Spleen (tissue), 11 donors: ENCODE results near the gene BFSP1. TPM values are rescaled to one million over a fixed set of nuclear protein-coding genes. Genes with fewer than 3 reads are reported as not detected.

ENCODE experiments used
- DNase-seq: peaks from one replicate; pipeline ENCODE4 v3.0.0-alpha.2; 2020
- H3K27ac ChIP-seq, 8 donors: fragments of 200-600 bp; sonication (generic) in 7 of 8; 1 replicate in 4 of 8; 2 replicates in 4 of 8; pipeline versions ENCODE4 v1.5.0 to v1.8.0; 2016 to 2021; ENCODE audit warnings: inconsistent platforms in 4 of 8, mild to moderate bottlenecking in 4 of 8, moderate library complexity in 1 of 8
- H3K27me3 ChIP-seq, 7 donors: fragments of 200-600 bp; sonication (generic) in 6 of 7; replicated peaks in 1 of 7; 1 replicate in 4 of 7; 2 replicates in 3 of 7; pipeline versions ENCODE4 v1.5.0 to v1.8.0; 2016 to 2021; ENCODE audit warnings: inconsistent platforms in 3 of 7, mild to moderate bottlenecking in 1 of 7
- H3K36me3 ChIP-seq, 6 donors: fragments of 200-600 bp; sonication (generic) in 5 of 6; 1 replicate in 4 of 6; 2 replicates in 2 of 6; pipeline versions ENCODE4 v1.5.0 to v1.8.0; 2016 to 2021; ENCODE audit warnings: inconsistent platforms in 2 of 6
- H3K4me1 ChIP-seq, 6 donors: fragments of 200-600 bp; sonication (generic) in 5 of 6; 1 replicate in 3 of 6; 2 replicates in 3 of 6; pipeline versions ENCODE4 v1.5.0 to v1.8.0; 2016 to 2021; ENCODE audit warnings: inconsistent platforms in 3 of 6
- H3K4me3 ChIP-seq, 8 donors: fragments of 200-600 bp; sonication (generic) in 7 of 8; 1 replicate in 4 of 8; 2 replicates in 4 of 8; pipeline versions ENCODE4 v1.5.0 to v1.8.0; 2016 to 2021; ENCODE audit warnings: inconsistent platforms in 4 of 8, mild to moderate bottlenecking in 4 of 8, moderate library complexity in 2 of 8
- H3K9me3 ChIP-seq, 8 donors: fragments of 200-600 bp; sonication (generic) in 7 of 8; 1 replicate in 4 of 8; 2 replicates in 4 of 8; pipeline versions ENCODE4 v1.5.0 to v1.8.0; 2016 to 2021; ENCODE audit warnings: inconsistent platforms in 4 of 8
- POLR2A ChIP-seq, 3 donors: fragments of 450-650 bp; IDR thresholded peaks; one replicate each; pipeline ENCODE4 v1.5.1; 2017; ENCODE audit warnings: antibody characterized with exemption in 3 of 3, mild to moderate bottlenecking in 1 of 3
- POLR2AphosphoS5 ChIP-seq, 3 donors: sonication (generic); formaldehyde crosslinking; IDR thresholded peaks; one replicate each; pipeline ENCODE4 v1.5.1; 2017; ENCODE audit warnings: antibody characterized with exemption in 3 of 3
- WGBS, 5 donors: extraction: QIAGEN DNeasy Blood & Tissue Kit in 3 of 5; methylation state at CpG; one replicate each; pipeline versions ENCODE4 v1.1.5 to v1.1.7; 2013 to 2018; 5-methylcytosine and 5-hydroxymethylcytosine counted together
- intact Hi-C: fragments of 100-400 bp; cut with DNase I; formaldehyde crosslinking; loops from one replicate; pipeline ENCODE4 v1.15.0; 2023; ENCODE audit warnings: low total_unique reads
- polyA plus RNA-seq, 3 donors: library from polyadenylated mRNA; stranded (reverse); fragments of 200-250 nt; gene quantifications; one replicate each; pipeline ENCODE4 v1.2.1, GENCODE V29; 2013
- total RNA-seq, 7 donors: library from RNA; depleted of rRNA in 3 of 7; stranded (reverse); fragments of >200 nt in 3 of 7; fragmentation: NEBNext Ultra II Directional in 4 of 7; extraction: Animal tissue kit (Norgen Biotek cat#: 25700) in 4 of 7; gene quantifications; one replicate each; pipeline versions ENCODE4 v1.1.0 to v1.2.1, GENCODE V29; 2016 to 2021
- TF ChIP-seq, protein P1 (sequence below), 11 experiments: fragments of 200-600 bp in 7 of 11; fragments of 450-650 bp in 4 of 11; sonication (generic) in 4 of 11; IDR thresholded peaks in 8 of 11; conservative IDR thresholded peaks in 3 of 11; 1 replicate in 7 of 11; 2 replicates in 4 of 11; pipeline versions ENCODE4 v1.4.0 to v1.8.0; 2016 to 2021; ENCODE audit warnings: antibody characterized with exemption in 11 of 11, inconsistent platforms in 4 of 11, mild to moderate bottlenecking in 1 of 11
- donor health status: healthy with polysubstance abuse.
- donor health status: DM: no; HTN: no; CAD: no; lungs with moderate emphysema.
- donor health status: DM: no; HTN: no; CAD: no.
- donor health status: Bipolar disorder and iron deficiency.
- donor health status: healthy.
- donor health status: DM: no; HTN: no; CAD: no.
- donor health status: DM: yes; HTN: yes; CAD: no.

Gene BFSP1
- total and polyA plus RNA-seq, 10 donors = 0.13 to 0.86 (median 0.41) TPM

DNA sequence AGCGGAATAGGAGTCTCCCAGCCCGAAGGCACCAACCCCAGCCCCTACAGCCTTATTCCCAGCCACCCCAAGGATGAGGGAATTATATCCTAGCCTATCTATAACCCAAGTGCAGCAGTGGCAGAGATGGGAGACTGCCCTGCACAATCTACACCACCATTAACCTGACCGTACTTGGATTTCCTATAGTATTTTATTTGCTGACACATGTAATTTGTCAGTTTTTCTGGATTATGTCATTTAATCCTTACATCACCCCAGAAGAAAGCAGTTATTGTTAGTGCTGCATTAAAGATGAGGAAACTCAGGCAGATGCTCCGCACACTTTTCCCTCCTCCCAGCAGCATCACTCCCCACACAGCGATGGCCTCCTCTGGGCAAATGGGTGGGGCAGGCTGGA is 6.0 kb downstream of the BFSP1 start:
- no peak for DNase-seq
- Histone ChIP-seq H3K4me3 (no peak overlapping the region), H3K27ac (no peak overlapping the region), H3K4me1 (peaks cover 0 to 10% (median 0%) of the 10 kb centered on the region in 6 donors), H3K36me3 (no peaks in the 10 kb centered on the region), H3K27me3 (peaks cover 0 to 7% (median 0%) of the 10 kb centered on the region in 7 donors), H3K9me3 (no peaks in the 10 kb centered on the region)
- TF ChIP-seq, protein P1, sequence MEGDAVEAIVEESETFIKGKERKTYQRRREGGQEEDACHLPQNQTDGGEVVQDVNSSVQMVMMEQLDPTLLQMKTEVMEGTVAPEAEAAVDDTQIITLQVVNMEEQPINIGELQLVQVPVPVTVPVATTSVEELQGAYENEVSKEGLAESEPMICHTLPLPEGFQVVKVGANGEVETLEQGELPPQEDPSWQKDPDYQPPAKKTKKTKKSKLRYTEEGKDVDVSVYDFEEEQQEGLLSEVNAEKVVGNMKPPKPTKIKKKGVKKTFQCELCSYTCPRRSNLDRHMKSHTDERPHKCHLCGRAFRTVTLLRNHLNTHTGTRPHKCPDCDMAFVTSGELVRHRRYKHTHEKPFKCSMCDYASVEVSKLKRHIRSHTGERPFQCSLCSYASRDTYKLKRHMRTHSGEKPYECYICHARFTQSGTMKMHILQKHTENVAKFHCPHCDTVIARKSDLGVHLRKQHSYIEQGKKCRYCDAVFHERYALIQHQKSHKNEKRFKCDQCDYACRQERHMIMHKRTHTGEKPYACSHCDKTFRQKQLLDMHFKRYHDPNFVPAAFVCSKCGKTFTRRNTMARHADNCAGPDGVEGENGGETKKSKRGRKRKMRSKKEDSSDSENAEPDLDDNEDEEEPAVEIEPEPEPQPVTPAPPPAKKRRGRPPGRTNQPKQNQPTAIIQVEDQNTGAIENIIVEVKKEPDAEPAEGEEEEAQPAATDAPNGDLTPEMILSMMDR (IDR thresholded peaks at IDR 0.05 in 8 of 11, conservative IDR thresholded peaks at IDR 0.05 in 3 of 11) = no peak
- TF ChIP-seq POLR2A (IDR thresholded peaks at IDR 0.05) (no peak), POLR2AphosphoS5 (IDR thresholded peaks at IDR 0.05) (no peak)
- 86 to 97% (median 95%) methylated on average over 5 of the region's 5 CpGs for WGBS, 5 donors
- intact Hi-C loops = no loop called here

DNA sequence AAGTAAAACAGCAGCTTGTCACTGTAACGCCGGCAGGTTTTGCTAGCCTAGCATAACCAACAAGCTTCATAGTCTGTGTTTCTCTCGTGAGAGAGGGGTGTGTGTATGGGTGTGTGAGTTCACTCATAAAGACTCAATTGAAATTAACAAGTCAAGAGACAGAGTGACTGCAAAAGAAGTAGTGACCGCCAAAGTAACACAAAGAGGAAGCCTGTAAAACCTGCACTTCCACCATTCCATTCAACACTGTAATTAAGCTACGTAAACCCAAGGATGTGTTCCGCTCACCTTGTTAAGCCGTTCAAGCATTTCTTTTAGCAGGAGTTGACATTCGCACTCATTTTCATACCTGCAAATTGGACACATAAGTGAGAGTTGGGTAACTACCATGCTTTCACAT is 6.6 kb downstream of the BFSP1 start:
- peaks cover 0 to 10% (median 0%) of the 10 kb centered on the region in 6 donors for H3K4me1 ChIP-seq
- H3K27ac ChIP-seq = no peak overlapping the region
- no peaks in the 10 kb centered on the region for H3K36me3 ChIP-seq
- no peak overlapping the region for H3K4me3 ChIP-seq
- peaks cover 0 to 1% (median 0%) of the 10 kb centered on the region in 7 donors for H3K27me3 ChIP-seq
- DNase-seq = no peak
- WGBS, 5 donors = 83 to 89% (median 88%) methylated on average over 8 of the region's 8 CpGs
- H3K9me3 ChIP-seq = no peaks in the 10 kb centered on the region
- TF ChIP-seq POLR2AphosphoS5 (IDR thresholded peaks at IDR 0.05) (no peak), POLR2A (IDR thresholded peaks at IDR 0.05) (no peak)
- TF ChIP-seq, protein P1 (IDR thresholded peaks at IDR 0.05 in 8 of 11, conservative IDR thresholded peaks at IDR 0.05 in 3 of 11) = no peak
- intact Hi-C loops = no loop called here

DNA sequence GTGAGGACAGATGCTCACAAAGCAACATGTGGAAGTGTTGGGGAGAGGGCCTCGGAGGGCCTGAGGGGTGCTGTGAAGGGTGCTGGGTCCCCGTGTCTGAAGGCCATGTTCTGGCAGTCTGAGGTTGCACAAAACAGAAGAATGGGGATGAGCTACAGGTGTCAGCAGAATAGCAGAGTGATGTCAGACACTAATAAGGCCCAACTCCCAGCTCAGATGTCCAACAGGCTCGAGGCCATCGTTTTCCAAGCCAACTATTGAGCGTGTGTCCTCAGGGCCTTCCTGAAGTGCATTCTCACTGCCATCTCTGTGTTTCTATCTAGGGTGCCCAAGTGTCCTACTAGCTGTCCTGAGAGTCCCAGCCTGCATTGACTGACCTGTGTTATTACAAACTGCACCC is 7.9 kb downstream of the BFSP1 start:
- Histone ChIP-seq H3K36me3 (no peaks in the 10 kb centered on the region), H3K4me3 (no peak overlapping the region), H3K27ac (no peak overlapping the region), H3K9me3 (no peaks in the 10 kb centered on the region), H3K27me3 (no peaks in the 10 kb centered on the region), H3K4me1 (peaks cover 0 to 10% (median 2%) of the 10 kb centered on the region in 6 donors)
- intact Hi-C loops = no loop called here
- TF ChIP-seq, protein P1 (IDR thresholded peaks at IDR 0.05 in 8 of 11, conservative IDR thresholded peaks at IDR 0.05 in 3 of 11) = no peak
- TF ChIP-seq POLR2AphosphoS5 (IDR thresholded peaks at IDR 0.05) = no peak
- TF ChIP-seq POLR2A (IDR thresholded peaks at IDR 0.05) = no peak
- DNase-seq = no peak
- WGBS, 5 donors = 85 to 93% (median 89%) methylated on average over 5 of the region's 5 CpGs

DNA sequence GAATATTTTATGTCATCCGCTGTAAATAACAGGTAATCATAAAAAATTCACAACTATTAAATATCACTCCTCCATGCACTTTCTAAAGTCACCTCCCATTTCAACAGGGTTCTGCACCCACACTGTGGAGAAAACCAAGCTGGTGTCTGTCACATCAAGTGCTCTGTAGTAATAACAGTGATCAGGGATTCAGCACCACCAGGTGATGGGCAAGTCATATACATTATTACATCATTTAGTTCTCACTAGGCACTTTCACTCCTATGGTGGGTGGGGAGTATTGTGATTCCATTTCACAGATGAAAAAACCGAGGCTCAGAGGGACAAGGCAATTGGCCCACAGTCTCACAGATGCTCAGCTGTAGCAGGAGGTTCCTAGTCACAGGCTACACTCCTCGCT is 8.7 kb downstream of the BFSP1 start:
- WGBS, 5 donors = 81 to 91% (median 84%) methylated on average over 3 of the region's 3 CpGs
- TF ChIP-seq POLR2AphosphoS5 (IDR thresholded peaks at IDR 0.05) (no peak), POLR2A (IDR thresholded peaks at IDR 0.05) (no peak)
- TF ChIP-seq, protein P1 (IDR thresholded peaks at IDR 0.05 in 8 of 11, conservative IDR thresholded peaks at IDR 0.05 in 3 of 11) = no peak

More for the DNA sequence above, 8.7 kb downstream of the BFSP1 start:
- no peak overlapping the region for H3K4me3 ChIP-seq
- H3K36me3 ChIP-seq = no peaks in the 10 kb centered on the region
- H3K27ac ChIP-seq = no peak overlapping the region
- H3K9me3 ChIP-seq = no peaks in the 10 kb centered on the region
- intact Hi-C loops = no loop called here
- DNase-seq = no peak
- peaks cover 0 to 11% (median 2%) of the 10 kb centered on the region in 6 donors for H3K4me1 ChIP-seq
- H3K27me3 ChIP-seq = no peaks in the 10 kb centered on the region
